ENCODE measurements around the gene EFEMP1. TPM values are rescaled to one million over a fixed set of nuclear protein-coding genes. Genes with fewer than 3 reads are reported as not detected.

The EFEMP1 gene
- total and polyA plus RNA-seq, 4 donors = 112 to 205 (median 159) TPM

- peaks cover 0 to 11% (median 6%) of the 10 kb centered on the region in 3 donors for H3K27me3 ChIP-seq (ENCODE audit: control insufficient read depth in 3 of 3, insufficient read depth in 3 of 3, low read length in 2 of 3)
- no peak overlapping the region for H3K9ac ChIP-seq (ENCODE audit: insufficient read depth in 1 of 2, low read length in 2 of 2)
- TF ChIP-seq CTCF (IDR thresholded peaks at IDR 0.05; ENCODE audit: control extremely low read depth, extremely low read depth) = no peak
- no peak overlapping the region for H3K4me3 ChIP-seq
- no peaks in the 10 kb centered on the region for H3K9me3 ChIP-seq (ENCODE audit: control insufficient read depth in 4 of 4, insufficient read depth in 3 of 4, low read length in 3 of 4)
- H3K36me3 ChIP-seq (ENCODE audit: control insufficient read depth in 4 of 4, insufficient read depth in 4 of 4, low read length in 4 of 4) = peaks cover 0 to 3% (median 0%) of the 10 kb centered on the region in 4 donors
- no peak for DNase-seq
- ATAC-seq (ENCODE audit: insufficient read depth, low FRiP score) = no peak
- peak overlapping the region in 1 of 2 donors; percentile 69 for H3K27ac ChIP-seq (ENCODE audit: low read depth in 1 of 2, low read length in 1 of 2)
- H3K4me1 ChIP-seq (ENCODE audit: control insufficient read depth in 5 of 5, insufficient read depth in 5 of 5, low read length in 5 of 5) = peaks cover 0 to 22% (median 0%) of the 10 kb centered on the region in 5 donors
- 91 to 92% methylated on average over 3 of the region's 3 CpGs for WGBS, 2 donors
Observed at GRCh38 chr2:55919574-55919973, 4.0 kb downstream of the EFEMP1 start.

- 93 to 94% methylated on average over 1 of the region's 1 CpG for WGBS, 2 donors
- TF ChIP-seq CTCF (IDR thresholded peaks at IDR 0.05; ENCODE audit: control extremely low read depth, extremely low read depth) = no peak
- Histone ChIP-seq H3K4me1 (ENCODE audit: control insufficient read depth in 5 of 5, insufficient read depth in 5 of 5, low read length in 5 of 5) (peaks cover 0 to 20% (median 0%) of the 10 kb centered on the region in 5 donors), H3K36me3 (ENCODE audit: control insufficient read depth in 4 of 4, insufficient read depth in 4 of 4, low read length in 4 of 4) (peaks cover 0 to 3% (median 0%) of the 10 kb centered on the region in 4 donors), H3K9me3 (ENCODE audit: control insufficient read depth in 4 of 4, insufficient read depth in 3 of 4, low read length in 3 of 4) (no peaks in the 10 kb centered on the region), H3K27me3 (ENCODE audit: control insufficient read depth in 3 of 3, insufficient read depth in 3 of 3, low read length in 2 of 3) (peaks cover 0 to 5% (median 0%) of the 10 kb centered on the region in 3 donors), H3K4me3 (no peak overlapping the region), H3K27ac (ENCODE audit: low read depth in 1 of 2, low read length in 1 of 2) (no peak overlapping the region), H3K9ac (ENCODE audit: insufficient read depth in 1 of 2, low read length in 2 of 2) (no peak overlapping the region)
- DNase-seq (no peak), ATAC-seq (ENCODE audit: insufficient read depth, low FRiP score) (no peak)
Observed at GRCh38 chr2:55918856-55919255, 4.7 kb downstream of the EFEMP1 start.

GRCh38 chr2:55917713-55918390 is 5.7 kb downstream of the EFEMP1 start:
- Histone ChIP-seq H3K27ac (ENCODE audit: low read depth in 1 of 2, low read length in 1 of 2) (no peak overlapping the region), H3K4me1 (ENCODE audit: control insufficient read depth in 5 of 5, insufficient read depth in 5 of 5, low read length in 5 of 5) (peaks cover 0 to 11% (median 0%) of the 10 kb centered on the region in 5 donors), H3K36me3 (ENCODE audit: control insufficient read depth in 4 of 4, insufficient read depth in 4 of 4, low read length in 4 of 4) (peaks cover 0 to 3% (median 0%) of the 10 kb centered on the region in 4 donors), H3K9me3 (ENCODE audit: control insufficient read depth in 4 of 4, insufficient read depth in 3 of 4, low read length in 3 of 4) (no peaks in the 10 kb centered on the region), H3K27me3 (ENCODE audit: control insufficient read depth in 3 of 3, insufficient read depth in 3 of 3, low read length in 2 of 3) (no peaks in the 10 kb centered on the region), H3K9ac (ENCODE audit: insufficient read depth in 1 of 2, low read length in 2 of 2) (no peak overlapping the region), H3K4me3 (no peak overlapping the region)
- DNase-seq (no peak), ATAC-seq (ENCODE audit: insufficient read depth, low FRiP score) (no peak)
- TF ChIP-seq CTCF (IDR thresholded peaks at IDR 0.05; ENCODE audit: control extremely low read depth, extremely low read depth) = no peak
- 93 to 95% methylated on average over 11 of the region's 11 CpGs for WGBS, 2 donors

Data from lung (tissue), 12 donors.